HepG2 (cell line): ENCODE measurements around the gene DNLZ. TPM values are rescaled to one million over a fixed set of nuclear protein-coding genes. Genes with fewer than 3 reads are reported as not detected.

Experiments used
- ATAC-seq: fragments of 200-7000 bp; cut with Tn5 transposase; 3 replicates; pipeline ENCODE4 v1.9.1; 2020; ENCODE audit warnings: mild to moderate bottlenecking, moderate library complexity
- BruUV-seq: library from RNA; stranded (reverse); fragments of 400-500 nt; replicated peaks from 2 replicates; lab custom pipeline; 2021; lab: Mats Ljungman, UMichigan
- CTCF ChIA-PET: fragments of 300-600 bp; formaldehyde crosslinking; extraction: SDS; loops from one replicate; lab custom pipeline; 2021; ENCODE audit warnings: low total read pairs, inconsistent platforms, low intra/inter-chr PET ratio; lab: Yijun Ruan, JAX
- POLR2A ChIA-PET: fragments of 350-600 bp; sonication (Branson Sonifier 250); formaldehyde crosslinking; loops from one replicate; lab custom pipeline; 2020; ENCODE audit warnings: antibody characterized with exemption, inconsistent platforms; lab: Yijun Ruan, JAX
- DNase-seq: peaks from one replicate; pipeline ENCODE4 v3.0.0-alpha.2; 2015; ENCODE audit warnings: low spot score
- FAIRE-seq: peaks from 3 replicates; lab custom pipeline; 2011; peaks lifted over from hg19 to GRCh38; lab: Jason Lieb, UNC
- H2AFZ ChIP-seq: one replicate; pipeline ENCODE4 v1.6.1; 2011; ENCODE audit warnings: low read length, inconsistent platforms
- H3K27ac ChIP-seq: fragments of 300-600 bp; 3 replicates; pipeline ENCODE4 v1.8.0; 2011; ENCODE audit warnings: mixed run types, mild to moderate bottlenecking, mixed read lengths, low read length, inconsistent platforms; ENCODE audit not compliant: insufficient read depth; ENCODE audit errors: extremely low read length
- H3K27me3 ChIP-seq, 2 experiments: fragments of 200-600 bp in 1 of 2; 2 replicates in 1 of 2; 3 replicates in 1 of 2; pipeline versions ENCODE4 v1.6.0 to v1.8.0; 2011; ENCODE audit warnings: low read length in 2 of 2, mild to moderate bottlenecking in 2 of 2, moderate library complexity in 2 of 2, inconsistent platforms in 1 of 2; ENCODE audit not compliant: insufficient read depth in 2 of 2, control insufficient read depth in 1 of 2
- H3K36me3 ChIP-seq, 2 experiments: fragments of 200-600 bp in 1 of 2; replicated peaks in 1 of 2; 2 replicates in 1 of 2; 3 replicates in 1 of 2; pipeline versions ENCODE4 v1.5.1 to v1.8.0; 2011; ENCODE audit warnings: low read length in 2 of 2, inconsistent platforms in 1 of 2; ENCODE audit not compliant: insufficient read depth in 2 of 2, control insufficient read depth in 1 of 2
- H3K4me1 ChIP-seq: 2 replicates; pipeline ENCODE4 v1.5.1; 2012; ENCODE audit warnings: low read length, inconsistent platforms; ENCODE audit not compliant: insufficient read depth
- H3K4me2 ChIP-seq: 2 replicates; pipeline ENCODE4 v1.6.0; 2011; ENCODE audit warnings: low read depth, low read length, inconsistent platforms
- H3K4me3 ChIP-seq, 3 experiments: fragments of 200-600 bp in 1 of 3; sonication (generic), shearing (Covaris generic) in 1 of 3; replicated peaks in 1 of 3; 2 replicates each; pipeline ENCODE4 v1.5.1; 2011 to 2016; ENCODE audit warnings: low read length in 3 of 3, inconsistent platforms in 2 of 3, low read depth in 2 of 3, mild to moderate bottlenecking in 2 of 3, control low read depth in 1 of 3, mixed read lengths in 1 of 3; ENCODE audit not compliant: insufficient read depth in 1 of 3
- H3K79me2 ChIP-seq: one replicate; pipeline ENCODE4 v1.6.1; 2011; ENCODE audit warnings: low read length, inconsistent platforms; ENCODE audit not compliant: insufficient read depth
- H3K9ac ChIP-seq: 2 replicates; pipeline ENCODE4 v1.6.0; 2011; ENCODE audit warnings: mild to moderate bottlenecking, low read depth, low read length, inconsistent platforms; ENCODE audit not compliant: insufficient read depth
- H3K9me3 ChIP-seq: 2 replicates; pipeline ENCODE4 v1.5.1; 2012; ENCODE audit warnings: mild to moderate bottlenecking, low read length
- H4K20me1 ChIP-seq: 2 replicates; pipeline ENCODE4 v1.6.0; 2011; ENCODE audit warnings: inconsistent platforms, mild to moderate bottlenecking, low read length, moderate library complexity; ENCODE audit not compliant: insufficient read depth
- NFIC ChIP-seq: IDR thresholded peaks from 2 replicates; pipeline ENCODE4 v1.6.1; 2012; ENCODE audit warnings: mild to moderate bottlenecking, low read length, inconsistent platforms
- ZBTB1 ChIP-seq: sonication (generic); formaldehyde crosslinking; IDR thresholded peaks from 2 replicates; pipeline ENCODE4 v1.4.0; 2020; ENCODE audit warnings: missing genetic modification reagents, borderline replicate concordance
- ZNF547 ChIP-seq: sonication (generic); formaldehyde crosslinking; IDR thresholded peaks from 2 replicates; pipeline ENCODE4 v1.5.1; 2020; ENCODE audit warnings: mild to moderate bottlenecking, missing genetic modification reagents
- ZNF839 ChIP-seq: sonication (generic); formaldehyde crosslinking; IDR thresholded peaks from 2 replicates; pipeline ENCODE4 v1.4.0; 2020; ENCODE audit warnings: missing genetic modification reagents, mild to moderate bottlenecking, borderline replicate concordance
- WGBS: methylation state at CpG from one replicate; pipeline ENCODE4 v1.1.6; 2017; ENCODE audit warnings: low lambda C conversion rate; 5-methylcytosine and 5-hydroxymethylcytosine counted together
- in situ Hi-C: cut with HindIII; loops from 2 replicates; pipeline ENCODE4 v1.10.0; 2017; ENCODE audit warnings: low pct_unique_long_range_greater_than_20kb; ENCODE audit not compliant: extremely low pct_ligation_motif_present
- intact Hi-C: fragments of 100-400 bp; cut with micrococcal nuclease; formaldehyde crosslinking; loops from one replicate; pipeline ENCODE4 v1.10.0; 2022; ENCODE audit not compliant: unreplicated experiment
- polyA plus RNA-seq, 8 experiments: library from polyadenylated mRNA; depleted of rRNA in 3 of 8; stranded (reverse) in 7 of 8; unstranded in 1 of 8; fragments of >200 nt; fragmentation: Illumina TruSeq in 4 of 8; extraction: Trizol in 4 of 8; gene quantifications; 2 replicates each; pipeline versions ENCODE4 v1.2.1 to v1.2.3, GENCODE V29; 2011 to 2016; ENCODE audit warnings: low read depth in 4 of 8, missing spikeins in 1 of 8, mixed read lengths in 1 of 8; ENCODE audit not compliant: insufficient read depth in 1 of 8
- total RNA-seq, 5 experiments: library from RNA; depleted of rRNA; stranded (reverse); fragments of >200 nt; fragmentation: Illumina TruSeq; extraction: Trizol; gene quantifications; 2 replicates each; pipeline ENCODE4 v1.2.3, GENCODE V29; 2016; ENCODE audit warnings: low read depth in 1 of 5
- TF ChIP-seq, protein P1 (sequence below): sonication (generic); formaldehyde crosslinking; IDR thresholded peaks from 2 replicates; pipeline ENCODE4 v1.9.0; 2021; ENCODE audit warnings: missing genetic modification reagents, borderline replicate concordance

Gene DNLZ
- total and polyA plus RNA-seq, 2 of the 13 experiments (the other 11 are each of a cell fraction or from before 2014, with no cell fraction given) = 3.4 to 8.0 TPM

DNA sequence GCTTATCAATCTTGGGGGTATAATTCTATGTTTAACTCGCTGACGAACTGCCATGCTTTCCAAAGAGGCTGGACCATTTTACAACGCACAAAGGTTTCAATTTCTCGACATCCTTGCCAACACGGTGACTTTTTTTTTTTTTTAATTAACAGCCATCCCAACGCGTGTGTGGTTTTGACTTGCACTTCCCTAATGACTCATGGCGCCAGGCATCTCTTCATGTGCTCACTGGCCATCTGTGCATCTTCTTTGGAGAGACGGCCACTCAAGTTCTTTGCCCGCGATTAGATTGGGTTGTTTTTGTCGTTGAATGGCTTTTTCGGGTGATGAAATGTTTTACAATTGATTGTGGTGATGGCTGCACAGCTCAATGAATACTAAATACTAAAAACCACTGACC lies 22.5 kb upstream of the DNLZ start:
- no peaks in the 10 kb centered on the region for H3K79me2 ChIP-seq
- DNase-seq (no peak), ATAC-seq (no peak), FAIRE-seq (no peak)
- H3K9me3 ChIP-seq = no peaks in the 10 kb centered on the region
- intact Hi-C loops = no loop called here
- H3K36me3 ChIP-seq = peaks cover 27 to 61% of the 10 kb centered on the region in 2 experiments; a peak in 4 of 5 replicates
- in situ Hi-C loops = no loop called here
- POLR2A ChIA-PET = no interaction called here
- CTCF ChIA-PET = no interaction called here
- H3K4me3 ChIP-seq = no peak overlapping the region
- H3K4me1 ChIP-seq = no peaks in the 10 kb centered on the region
- 90% methylated on average over 13 of the region's 13 CpGs for WGBS
- H3K9ac ChIP-seq = no peak overlapping the region
- no peak overlapping the region for H3K27ac ChIP-seq
- H3K4me2 ChIP-seq = no peak overlapping the region
- H2AFZ ChIP-seq = no peak overlapping the region
- no peaks in the 10 kb centered on the region for H3K27me3 ChIP-seq
- no peaks in the 10 kb centered on the region for H4K20me1 ChIP-seq
- no peak for TF ChIP-seq ZBTB1
- BruUV-seq = TSS peak; percentile 53

DNA sequence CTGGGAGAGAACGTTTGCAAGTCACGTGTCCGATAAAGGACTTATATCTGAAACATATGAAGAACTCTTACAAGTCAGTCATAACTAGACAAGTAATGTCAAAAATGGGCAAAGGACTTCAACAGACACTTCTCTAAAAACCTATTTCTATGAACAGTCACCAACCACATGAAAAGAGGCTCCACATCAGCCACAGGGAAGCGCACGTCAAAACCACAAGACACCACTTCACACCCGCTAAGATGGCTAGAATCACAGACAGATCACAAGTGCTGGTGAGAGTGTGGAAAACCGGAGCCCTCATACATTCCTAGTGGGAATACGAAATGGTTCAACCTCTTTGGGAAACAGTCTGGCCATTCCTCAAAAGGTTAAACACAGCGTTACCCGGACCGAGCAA lies 21.5 kb upstream of the DNLZ start:
- H2AFZ ChIP-seq = no peak overlapping the region
- no TSS peak for BruUV-seq
- no peaks in the 10 kb centered on the region for H3K27me3 ChIP-seq

More for the DNA sequence above, 21.5 kb upstream of the DNLZ start:
- no peak for TF ChIP-seq NFIC
- TF ChIP-seq ZNF547 (CRISPR knock-in tag) = no peak
- no peak for TF ChIP-seq ZNF839 (CRISPR knock-in tag)
- TF ChIP-seq, protein P1, sequence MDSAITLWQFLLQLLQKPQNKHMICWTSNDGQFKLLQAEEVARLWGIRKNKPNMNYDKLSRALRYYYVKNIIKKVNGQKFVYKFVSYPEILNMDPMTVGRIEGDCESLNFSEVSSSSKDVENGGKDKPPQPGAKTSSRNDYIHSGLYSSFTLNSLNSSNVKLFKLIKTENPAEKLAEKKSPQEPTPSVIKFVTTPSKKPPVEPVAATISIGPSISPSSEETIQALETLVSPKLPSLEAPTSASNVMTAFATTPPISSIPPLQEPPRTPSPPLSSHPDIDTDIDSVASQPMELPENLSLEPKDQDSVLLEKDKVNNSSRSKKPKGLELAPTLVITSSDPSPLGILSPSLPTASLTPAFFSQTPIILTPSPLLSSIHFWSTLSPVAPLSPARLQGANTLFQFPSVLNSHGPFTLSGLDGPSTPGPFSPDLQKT (CRISPR knock-in tag) = no peak
- TF ChIP-seq, all 625 proteins: peak for 0
- Histone ChIP-seq H3K4me2 (no peak overlapping the region), H3K27ac (no peak overlapping the region), H3K4me3 (no peak overlapping the region), H3K9me3 (no peaks in the 10 kb centered on the region), H3K9ac (no peak overlapping the region), H4K20me1 (no peaks in the 10 kb centered on the region), H3K36me3 (peaks cover 29 to 69% of the 10 kb centered on the region in 2 experiments; a peak in 4 of 5 replicates), H3K4me1 (no peaks in the 10 kb centered on the region), H3K79me2 (no peaks in the 10 kb centered on the region)
- no peak for ATAC-seq
- FAIRE-seq = no peak
- DNase-seq = no peak
- intact Hi-C loops (no loop called here), in situ Hi-C loops (no loop called here)
- CTCF ChIA-PET = no interaction called here
- POLR2A ChIA-PET = no interaction called here
- WGBS = 93% methylated on average over 11 of the region's 11 CpGs
